ENCODE results near the gene MISP3.

- TF ChIP-seq CTCF (IDR thresholded peaks at IDR 0.05) (no peak), POLR2A (IDR thresholded peaks at IDR 0.05) (no peak)
These were observed 43.2 kb downstream of the MISP3 start for GRCh38 chr19:14115756-14116155.

All from heart left ventricle (tissue), 13 donors.